ENCODE results near the gene ABCC11. TPM values are rescaled to one million over a fixed set of nuclear protein-coding genes. Genes with fewer than 3 reads are reported as not detected.

ABCC11 gene
- total and polyA plus RNA-seq, 2 experiments from 2014 or later: 0.10 TPM; not detected in 1

GRCh38 chr16:48129926-48130325, 117.4 kb downstream of the ABCC11 start:
- Mint-ChIP-seq H3K4me3 (no peak overlapping the region), H3K36me3 (ENCODE audit: low read depth) (no peaks in the 10 kb centered on the region), H3K27ac (no peak overlapping the region), H3K4me1 (peaks cover 9% of the 10 kb centered on the region), H3K27me3 (ENCODE audit: insufficient read depth, low read depth, poor library complexity) (peaks cover 12% of the 10 kb centered on the region), H3K9me3 (no peaks in the 10 kb centered on the region; the same call in 2 of the 3 replicates)
- Histone ChIP-seq H3K4me2 (no peak overlapping the region), H3K4me1 (ENCODE audit: insufficient read depth) (no peaks in the 10 kb centered on the region), H3K27me3 (ENCODE audit: insufficient read depth) (no peaks in the 10 kb centered on the region), H3F3A (replicated peaks; ENCODE audit: low read depth) (no peaks in the 10 kb centered on the region), H2AFZ (no peak overlapping the region), H3K4me3 (no peak overlapping the region), H4K20me1 (replicated peaks; ENCODE audit: insufficient read depth) (no peaks in the 10 kb centered on the region), H3K27ac (ENCODE audit: low read depth) (no peak overlapping the region), H3K79me2 (replicated peaks; ENCODE audit: insufficient read depth) (no peaks in the 10 kb centered on the region), H3K9me2 (ENCODE audit: insufficient read depth) (peaks cover 9% of the 10 kb centered on the region; the same call in 1 of the 2 replicates), H3K36me3 (ENCODE audit: insufficient read depth) (no peaks in the 10 kb centered on the region)
- no peak for TF ChIP-seq ZNF462 (CRISPR knock-in tag; IDR thresholded peaks at IDR 0.05)
- no peak for TF ChIP-seq EZH2phosphoT487 (IDR thresholded peaks at IDR 0.05; ENCODE audit: unreplicated experiment)
- no peak for TF ChIP-seq JUNB (IDR thresholded peaks at IDR 0.05; ENCODE audit: unreplicated experiment)
- TF ChIP-seq NANOG (IDR thresholded peaks at IDR 0.05; ENCODE audit: borderline replicate concordance): no peak
- no peak for TF ChIP-seq ETS1 (IDR thresholded peaks at IDR 0.05)
- no peak for TF ChIP-seq REST (IDR thresholded peaks at IDR 0.05; ENCODE audit: unreplicated experiment)
- no peak for TF ChIP-seq POLR2AphosphoS5 (IDR thresholded peaks at IDR 0.05; ENCODE audit: low read depth)
- no peak for TF ChIP-seq ZNF114 (CRISPR knock-in tag; IDR thresholded peaks at IDR 0.05)
- TF ChIP-seq CREB1 (CRISPR knock-in tag; IDR thresholded peaks at IDR 0.05; ENCODE audit: low read depth): no peak
- TF ChIP-seq ZNF331 (CRISPR knock-in tag; IDR thresholded peaks at IDR 0.05; ENCODE audit: low read depth): no peak
- TF ChIP-seq CTCF (conservative IDR thresholded peaks at IDR 0.05; ENCODE audit: low read depth in 2 of 2): no peak
- TF ChIP-seq STAT1 (IDR thresholded peaks at IDR 0.05; ENCODE audit: unreplicated experiment): no peak
- TF ChIP-seq EZH2 (IDR thresholded peaks at IDR 0.05; ENCODE audit: low read depth, unreplicated experiment): no peak
- ATAC-seq: no peak
- no peak for DNase-seq (ENCODE audit: low spot score)
